ENCODE measurements around the gene CPT1A. TPM values are rescaled to one million over a fixed set of nuclear protein-coding genes. Genes with fewer than 3 reads are reported as not detected.

Gene CPT1A
- total RNA-seq, 1 experiment from 2014 or later = 31.8 TPM

DNA sequence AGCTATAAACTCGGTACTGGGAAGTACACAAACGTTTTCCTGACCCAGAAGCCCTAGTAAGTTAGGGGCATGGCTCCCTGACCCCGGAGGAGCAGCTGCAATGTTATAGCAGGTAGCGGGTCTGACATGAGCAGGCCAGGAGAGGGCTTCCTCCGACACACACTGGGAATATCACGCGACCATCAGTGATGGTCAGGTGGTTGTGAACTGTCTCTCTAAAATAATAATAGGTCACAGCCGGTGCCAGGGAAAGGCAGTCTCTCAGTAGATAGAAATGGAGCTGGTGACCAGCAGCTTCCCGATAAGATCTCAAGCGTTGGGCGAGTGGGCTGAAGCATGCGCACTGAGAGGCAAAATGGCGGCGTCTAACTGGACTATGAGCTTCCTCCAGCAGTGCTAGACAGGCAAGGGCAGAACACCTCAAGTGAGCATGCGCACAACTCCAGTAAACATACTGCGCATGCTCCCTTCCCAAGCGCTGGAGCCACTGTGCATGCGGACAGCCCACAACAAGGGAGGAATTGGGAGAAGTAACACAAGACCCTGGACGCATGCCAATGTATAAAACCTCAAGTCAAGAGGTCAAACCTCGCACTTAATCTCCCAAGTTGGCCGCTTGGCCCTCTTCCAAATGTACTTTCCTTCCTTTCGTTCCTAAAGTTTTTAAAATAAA lies 68.1 kb downstream of the CPT1A start:
- no peak overlapping the region for H3K27ac Mint-ChIP-seq (ENCODE audit: low read depth, unreplicated experiment)
- no peaks in the 10 kb centered on the region for H3K4me1 Mint-ChIP-seq (ENCODE audit: insufficient read depth, unreplicated experiment)
- peaks cover 87% of the 10 kb centered on the region for H3K36me3 Mint-ChIP-seq (ENCODE audit: insufficient read depth, unreplicated experiment)
- ChIA-PET POLR2A (no interaction called here), CTCF (interaction anchor here (0.6 kb wide), 1 partner anchor 19 kb away, joined by 4 read pairs; no protein-coding TSS in a partner anchor)
- no TSS peak for BruUV-seq (replicated peaks)
- no peak overlapping the region for H3K4me3 Mint-ChIP-seq (ENCODE audit: unreplicated experiment)
- H3K27me3 Mint-ChIP-seq (ENCODE audit: insufficient read depth, unreplicated experiment) = no peaks in the 10 kb centered on the region
- intact Hi-C loops (cut with micrococcal nuclease) = no loop called here
- H3K9me3 Mint-ChIP-seq (ENCODE audit: unreplicated experiment) = no peaks in the 10 kb centered on the region
- no peak for DNase-seq (ENCODE audit: unreplicated experiment)
- TF ChIP-seq, protein P1, sequence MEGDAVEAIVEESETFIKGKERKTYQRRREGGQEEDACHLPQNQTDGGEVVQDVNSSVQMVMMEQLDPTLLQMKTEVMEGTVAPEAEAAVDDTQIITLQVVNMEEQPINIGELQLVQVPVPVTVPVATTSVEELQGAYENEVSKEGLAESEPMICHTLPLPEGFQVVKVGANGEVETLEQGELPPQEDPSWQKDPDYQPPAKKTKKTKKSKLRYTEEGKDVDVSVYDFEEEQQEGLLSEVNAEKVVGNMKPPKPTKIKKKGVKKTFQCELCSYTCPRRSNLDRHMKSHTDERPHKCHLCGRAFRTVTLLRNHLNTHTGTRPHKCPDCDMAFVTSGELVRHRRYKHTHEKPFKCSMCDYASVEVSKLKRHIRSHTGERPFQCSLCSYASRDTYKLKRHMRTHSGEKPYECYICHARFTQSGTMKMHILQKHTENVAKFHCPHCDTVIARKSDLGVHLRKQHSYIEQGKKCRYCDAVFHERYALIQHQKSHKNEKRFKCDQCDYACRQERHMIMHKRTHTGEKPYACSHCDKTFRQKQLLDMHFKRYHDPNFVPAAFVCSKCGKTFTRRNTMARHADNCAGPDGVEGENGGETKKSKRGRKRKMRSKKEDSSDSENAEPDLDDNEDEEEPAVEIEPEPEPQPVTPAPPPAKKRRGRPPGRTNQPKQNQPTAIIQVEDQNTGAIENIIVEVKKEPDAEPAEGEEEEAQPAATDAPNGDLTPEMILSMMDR (IDR thresholded peaks at IDR 0.05; ENCODE audit: unreplicated experiment) = no peak

DNA sequence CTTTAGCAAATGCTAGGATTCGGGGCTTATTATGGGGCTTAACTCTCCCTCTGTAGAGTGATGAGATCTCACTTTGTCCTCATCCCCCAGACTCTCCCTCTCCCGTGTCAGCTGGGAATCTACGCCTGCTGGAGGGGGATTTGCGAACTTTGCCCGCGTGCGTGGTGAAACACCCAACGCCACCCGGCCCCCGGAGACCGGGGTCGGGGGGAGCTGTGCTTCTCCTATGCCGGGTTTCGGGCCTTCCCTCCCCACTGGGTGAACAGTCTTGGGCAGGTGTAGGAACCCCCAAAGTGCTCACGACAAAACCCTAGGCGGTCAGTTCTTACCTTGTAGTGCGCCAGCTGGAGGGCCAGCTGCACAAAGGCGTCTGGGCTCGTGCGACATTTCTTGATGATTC lies 68.8 kb downstream of the CPT1A start:
- BruUV-seq (replicated peaks) = no TSS peak
- Mint-ChIP-seq H3K36me3 (ENCODE audit: insufficient read depth, unreplicated experiment) (peaks cover 87% of the 10 kb centered on the region), H3K9me3 (ENCODE audit: unreplicated experiment) (no peaks in the 10 kb centered on the region), H3K27ac (ENCODE audit: low read depth, unreplicated experiment) (no peak overlapping the region), H3K4me1 (ENCODE audit: insufficient read depth, unreplicated experiment) (no peaks in the 10 kb centered on the region), H3K27me3 (ENCODE audit: insufficient read depth, unreplicated experiment) (no peaks in the 10 kb centered on the region), H3K4me3 (ENCODE audit: unreplicated experiment) (no peak overlapping the region)
- intact Hi-C loops (cut with micrococcal nuclease) = no loop called here
- CTCF ChIA-PET = interaction anchor here (0.9 to 1.1 kb wide), 2 partner anchors 13 to 26 kb away, joined by 3 to 4 read pairs; no protein-coding TSS in a partner anchor
- DNase-seq (ENCODE audit: unreplicated experiment) = no peak
- TF ChIP-seq, protein P1 (IDR thresholded peaks at IDR 0.05; ENCODE audit: unreplicated experiment) = no peak
- POLR2A ChIA-PET = no interaction called here

DNA sequence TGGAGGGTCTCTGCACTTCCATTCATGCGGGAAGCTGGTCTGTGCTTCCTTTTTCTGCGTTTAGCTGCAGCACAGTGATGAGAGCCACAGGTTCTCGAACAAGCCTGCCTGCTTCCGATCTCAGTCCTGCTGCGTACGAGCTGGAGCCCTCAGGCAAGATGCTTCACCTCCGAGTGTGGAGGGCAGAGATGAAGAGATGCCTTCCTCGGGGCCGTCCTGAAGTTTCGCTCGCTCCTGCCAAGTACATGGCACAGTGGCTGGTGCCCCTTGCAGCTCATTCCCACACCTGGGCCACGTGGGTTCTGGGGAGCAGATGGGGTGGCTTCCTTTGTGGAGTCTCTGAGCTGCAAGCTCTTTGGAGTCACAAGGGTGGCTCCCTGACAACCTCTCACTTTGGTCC lies 70.9 kb downstream of the CPT1A start:
- intact Hi-C loops (cut with micrococcal nuclease) = no loop called here
- Mint-ChIP-seq H3K27ac (ENCODE audit: low read depth, unreplicated experiment) (no peak overlapping the region), H3K4me3 (ENCODE audit: unreplicated experiment) (no peak overlapping the region), H3K36me3 (ENCODE audit: insufficient read depth, unreplicated experiment) (peaks cover 70% of the 10 kb centered on the region), H3K4me1 (ENCODE audit: insufficient read depth, unreplicated experiment) (no peaks in the 10 kb centered on the region), H3K9me3 (ENCODE audit: unreplicated experiment) (no peaks in the 10 kb centered on the region), H3K27me3 (ENCODE audit: insufficient read depth, unreplicated experiment) (no peaks in the 10 kb centered on the region)
- ChIA-PET POLR2A (no interaction called here), CTCF (interaction anchor here (0.6 kb wide), 1 partner anchor 179 kb away, joined by 3 read pairs; no protein-coding TSS in a partner anchor)
- no TSS peak for BruUV-seq (replicated peaks)
- DNase-seq (ENCODE audit: unreplicated experiment) = no peak
- TF ChIP-seq, protein P1 (IDR thresholded peaks at IDR 0.05; ENCODE audit: unreplicated experiment) = no peak

DNA sequence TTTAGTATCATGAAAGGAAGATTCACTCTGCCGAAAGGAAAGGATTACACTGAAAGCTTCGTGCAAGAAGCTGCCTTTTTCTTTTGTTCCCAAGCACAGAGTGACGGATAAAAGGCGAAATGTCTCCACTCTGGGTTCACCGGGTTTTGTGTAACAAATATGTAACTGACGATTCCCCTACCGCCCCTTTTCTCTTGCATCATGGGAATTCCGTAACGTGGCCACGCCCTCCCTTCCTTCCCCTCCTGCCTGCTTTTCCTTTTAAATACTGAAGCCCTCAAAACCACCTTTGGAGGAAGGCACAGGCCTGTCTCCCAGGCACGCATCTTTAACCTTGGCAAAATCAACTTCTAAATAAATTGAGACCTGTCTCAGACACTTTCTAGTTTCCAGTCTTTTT lies 74.0 kb downstream of the CPT1A start:
- H3K4me3 Mint-ChIP-seq (ENCODE audit: unreplicated experiment) = no peak overlapping the region
- H3K27me3 Mint-ChIP-seq (ENCODE audit: insufficient read depth, unreplicated experiment) = no peaks in the 10 kb centered on the region
- peaks cover 40% of the 10 kb centered on the region for H3K36me3 Mint-ChIP-seq (ENCODE audit: insufficient read depth, unreplicated experiment)
- ChIA-PET POLR2A (interaction anchor here (0.7 kb wide), 1 partner anchor 72 kb away, joined by 5 read pairs; no protein-coding TSS in a partner anchor), CTCF (no interaction called here)
- DNase-seq (ENCODE audit: unreplicated experiment) = no peak
- H3K27ac Mint-ChIP-seq (ENCODE audit: low read depth, unreplicated experiment) = no peak overlapping the region
- H3K9me3 Mint-ChIP-seq (ENCODE audit: unreplicated experiment) = no peaks in the 10 kb centered on the region
- TF ChIP-seq, protein P1 (IDR thresholded peaks at IDR 0.05; ENCODE audit: unreplicated experiment) = no peak
- no TSS peak for BruUV-seq (replicated peaks)
- peaks cover 6% of the 10 kb centered on the region for H3K4me1 Mint-ChIP-seq (ENCODE audit: insufficient read depth, unreplicated experiment)
- intact Hi-C loops (cut with micrococcal nuclease) = no loop called here

Data from MCF 10A (cell line).